AG09319 (cell line): ENCODE measurements around the gene SNAP47.

Experiments
- DNase-seq: peaks from one replicate; pipeline ENCODE4 v3.0.0-alpha.2; 2010; ENCODE audit warnings: low read depth; ENCODE audit errors: extremely low read depth
- CTCF ChIP-seq: IDR thresholded peaks from 2 replicates; pipeline ENCODE4 v1.5.1; 2011; ENCODE audit warnings: low read depth, mild to moderate bottlenecking, inconsistent platforms, low read length, moderate library complexity

The SNAP47 gene

GRCh38 chr1:227767401-227768124, 32.3 kb downstream of the SNAP47 start:
- no peak for DNase-seq
- TF ChIP-seq CTCF, result no peak

GRCh38 chr1:227768125-227768439, 32.8 kb downstream of the SNAP47 start:
- no peak for TF ChIP-seq CTCF

GRCh38 chr1:227768640-227769039, 33.4 kb downstream of the SNAP47 start:
- no peak for DNase-seq
- TF ChIP-seq CTCF, result no peak

More at GRCh38 chr1:227768125-227768439, 32.8 kb downstream of the SNAP47 start:
- DNase-seq, result no peak

- no peak for TF ChIP-seq CTCF
- no peak for DNase-seq
These were observed 34.1 kb downstream of the SNAP47 start for GRCh38 chr1:227769047-227769935.

GRCh38 chr1:227769936-227770494, 34.8 kb downstream of the SNAP47 start:
- no peak for DNase-seq
- TF ChIP-seq CTCF, result no peak

- DNase-seq, result no peak
- TF ChIP-seq CTCF, result no peak
These were observed 35.6 kb downstream of the SNAP47 start for GRCh38 chr1:227770812-227771211.

- no peak for TF ChIP-seq CTCF
- no peak for DNase-seq
These were observed 36.1 kb downstream of the SNAP47 start for GRCh38 chr1:227771326-227771725.
